ENCODE results near the gene NTN5.

The NTN5 gene

GRCh38 chr19:48629297-48629598 lies 43.6 kb downstream of the NTN5 start:
- TF ChIP-seq SIN3A (IDR thresholded peaks at IDR 0.05; ENCODE audit: borderline replicate concordance, insufficient read depth, low read length) (no peak), TAF1 (IDR thresholded peaks at IDR 0.05; ENCODE audit: borderline replicate concordance, insufficient read depth, low read length) (no peak), POLR2AphosphoS5 (IDR thresholded peaks at IDR 0.05; ENCODE audit: low read depth, low read length) (no peak), FOXP2 (optimal IDR thresholded peaks at IDR 0.05; ENCODE audit: borderline replicate concordance, extremely low read depth, extremely low read length, insufficient read depth) (no peak), REST (IDR thresholded peaks at IDR 0.05; ENCODE audit: insufficient read depth in 1 of 2, low read depth in 2 of 2, low read length in 2 of 2) (no peak)

GRCh38 chr19:48628486-48629296 lies 44.1 kb downstream of the NTN5 start:
- TF ChIP-seq FOXP2 (optimal IDR thresholded peaks at IDR 0.05; ENCODE audit: borderline replicate concordance, extremely low read depth, extremely low read length, insufficient read depth) (no peak), POLR2AphosphoS5 (IDR thresholded peaks at IDR 0.05; ENCODE audit: low read depth, low read length) (no peak), SIN3A (IDR thresholded peaks at IDR 0.05; ENCODE audit: borderline replicate concordance, insufficient read depth, low read length) (no peak), REST (IDR thresholded peaks at IDR 0.05; ENCODE audit: insufficient read depth in 1 of 2, low read depth in 2 of 2, low read length in 2 of 2) (no peak), TAF1 (IDR thresholded peaks at IDR 0.05; ENCODE audit: borderline replicate concordance, insufficient read depth, low read length) (no peak)

DNA sequence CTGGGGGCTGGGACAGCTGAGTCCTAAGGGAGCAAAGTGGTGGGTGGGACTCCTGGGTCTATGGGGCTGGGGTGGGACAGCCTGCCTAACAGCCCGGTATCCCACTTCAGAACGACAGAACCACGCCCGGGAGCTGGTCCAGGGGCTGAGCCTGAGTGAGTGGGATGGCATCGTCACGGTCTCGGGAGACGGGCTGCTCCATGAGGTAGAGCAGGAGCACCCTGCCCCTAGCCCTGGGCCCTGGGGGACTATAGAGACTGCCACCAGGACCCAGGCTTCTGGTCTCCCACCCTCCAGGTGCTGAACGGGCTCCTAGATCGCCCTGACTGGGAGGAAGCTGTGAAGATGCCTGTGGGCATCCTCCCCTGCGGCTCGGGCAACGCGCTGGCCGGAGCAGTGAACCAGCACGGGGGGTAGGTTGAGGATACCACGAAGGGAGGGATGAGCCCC lies 44.9 kb downstream of the NTN5 start:
- TF ChIP-seq FOXP2 (optimal IDR thresholded peaks at IDR 0.05; ENCODE audit: borderline replicate concordance, extremely low read depth, extremely low read length, insufficient read depth) = no peak
- TF ChIP-seq SIN3A (IDR thresholded peaks at IDR 0.05; ENCODE audit: borderline replicate concordance, insufficient read depth, low read length) = no peak

DNA sequence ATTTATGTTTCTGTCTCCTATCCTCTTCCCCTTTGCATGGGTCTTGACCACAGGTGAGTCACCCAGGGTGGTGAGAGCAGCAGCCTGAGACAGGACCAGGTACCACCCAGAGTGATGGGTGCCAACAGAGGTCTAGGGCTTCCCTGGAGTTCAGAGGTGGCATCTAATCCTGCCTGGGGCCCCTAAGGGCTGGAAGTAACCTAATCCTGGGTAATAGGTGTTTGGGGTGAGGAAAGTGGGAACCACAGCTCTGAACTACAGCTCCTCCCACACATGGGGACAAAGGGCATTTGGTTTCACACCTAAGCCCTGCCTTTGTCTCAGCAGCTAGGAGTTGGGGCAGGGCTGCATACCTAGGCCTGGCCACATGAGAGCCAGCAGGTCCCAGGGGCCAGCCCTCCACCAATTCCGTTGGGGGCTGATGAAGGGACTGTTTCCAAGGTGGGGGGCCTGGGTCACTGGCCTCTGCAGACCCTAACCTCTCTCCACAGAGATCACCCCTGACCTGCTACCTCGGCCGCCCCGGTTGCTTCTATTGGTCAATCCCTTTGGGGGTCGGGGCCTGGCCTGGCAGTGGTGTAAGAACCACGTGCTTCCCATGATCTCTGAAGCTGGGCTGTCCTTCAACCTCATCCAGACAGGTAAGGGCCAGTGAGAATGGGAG lies 45.5 kb downstream of the NTN5 start:
- TF ChIP-seq REST (IDR thresholded peaks at IDR 0.05; ENCODE audit: insufficient read depth in 1 of 2, low read depth in 2 of 2, low read length in 2 of 2) = no peak
- no peak for TF ChIP-seq TAF1 (IDR thresholded peaks at IDR 0.05; ENCODE audit: borderline replicate concordance, insufficient read depth, low read length)
- no peak; the same call in 1 of the 2 replicates for TF ChIP-seq POLR2AphosphoS5 (IDR thresholded peaks at IDR 0.05; ENCODE audit: low read depth, low read length)

GRCh38 chr19:48625891-48626327 lies 46.9 kb downstream of the NTN5 start:
- no peak for TF ChIP-seq POLR2AphosphoS5 (IDR thresholded peaks at IDR 0.05; ENCODE audit: low read depth, low read length)
- TF ChIP-seq TAF1 (IDR thresholded peaks at IDR 0.05; ENCODE audit: borderline replicate concordance, insufficient read depth, low read length) = no peak
- no peak for TF ChIP-seq REST (IDR thresholded peaks at IDR 0.05; ENCODE audit: insufficient read depth in 1 of 2, low read depth in 2 of 2, low read length in 2 of 2)
- no peak for TF ChIP-seq FOXP2 (optimal IDR thresholded peaks at IDR 0.05; ENCODE audit: borderline replicate concordance, extremely low read depth, extremely low read length, insufficient read depth)
- TF ChIP-seq SIN3A (IDR thresholded peaks at IDR 0.05; ENCODE audit: borderline replicate concordance, insufficient read depth, low read length) = no peak
